ENCODE results near the gene FARP1. TPM values are rescaled to one million over a fixed set of nuclear protein-coding genes. Genes with fewer than 3 reads are reported as not detected.
A peak's percentile ranks its signal among the peaks of the same experiment; 100 is the strongest.

The FARP1 gene
- total and polyA plus RNA-seq, 2 experiments from 2014 or later, result 43.2 to 44.2 TPM

GRCh38 chr13:98390086-98390715, 247.3 kb downstream of the FARP1 start:
- Histone ChIP-seq H3K4me1 (ENCODE audit: low read depth) (no peaks in the 10 kb centered on the region), H3K9me3 (ENCODE audit: low read depth) (no peaks in the 10 kb centered on the region), H3K4me3 (no peak overlapping the region), H3K27me3 (no peaks in the 10 kb centered on the region), H3K27ac (no peak overlapping the region), H3K36me3 (peaks cover 8% of the 10 kb centered on the region)
- peak in 1 of 2 donors; percentile 76 for DNase-seq (ENCODE audit: low read depth in 1 of 2, low spot score in 1 of 2)
- no peak for TF ChIP-seq CTCF (IDR thresholded peaks at IDR 0.05; ENCODE audit: low read depth, low read length)

- TF ChIP-seq CTCF (IDR thresholded peaks at IDR 0.05; ENCODE audit: low read depth, low read length), result no peak
- Histone ChIP-seq H3K4me3 (no peak overlapping the region), H3K4me1 (ENCODE audit: low read depth) (no peaks in the 10 kb centered on the region), H3K9me3 (ENCODE audit: low read depth) (no peaks in the 10 kb centered on the region), H3K27ac (no peak overlapping the region), H3K36me3 (peaks cover 8% of the 10 kb centered on the region), H3K27me3 (no peaks in the 10 kb centered on the region)
- no peak for DNase-seq (ENCODE audit: low read depth in 1 of 2, low spot score in 1 of 2)
These were observed 251.0 kb downstream of the FARP1 start for GRCh38 chr13:98393873-98394272.

GRCh38 chr13:98394820-98395510, 252.1 kb downstream of the FARP1 start:
- TF ChIP-seq CTCF (IDR thresholded peaks at IDR 0.05; ENCODE audit: low read depth, low read length), result no peak
- Histone ChIP-seq H3K36me3 (peaks cover 3% of the 10 kb centered on the region), H3K27ac (no peak overlapping the region)

GRCh38 chr13:98396071-98396710, 253.3 kb downstream of the FARP1 start:
- TF ChIP-seq CTCF (IDR thresholded peaks at IDR 0.05; ENCODE audit: low read depth, low read length), result no peak
- Histone ChIP-seq H3K9me3 (ENCODE audit: low read depth) (no peaks in the 10 kb centered on the region), H3K27me3 (no peaks in the 10 kb centered on the region), H3K27ac (no peak overlapping the region), H3K4me1 (ENCODE audit: low read depth) (no peaks in the 10 kb centered on the region), H3K36me3 (no peaks in the 10 kb centered on the region), H3K4me3 (no peak overlapping the region)
- DNase-seq (ENCODE audit: low read depth in 1 of 2, low spot score in 1 of 2), result no peak

More at GRCh38 chr13:98394820-98395510, 252.1 kb downstream of the FARP1 start:
- DNase-seq (ENCODE audit: low read depth in 1 of 2, low spot score in 1 of 2), result no peak
- no peaks in the 10 kb centered on the region for H3K9me3 ChIP-seq (ENCODE audit: low read depth)
- H3K4me3 ChIP-seq, result no peak overlapping the region
- no peaks in the 10 kb centered on the region for H3K4me1 ChIP-seq (ENCODE audit: low read depth)
- H3K27me3 ChIP-seq, result no peaks in the 10 kb centered on the region

GRCh38 chr13:98397221-98397620, 254.3 kb downstream of the FARP1 start:
- Histone ChIP-seq H3K4me1 (ENCODE audit: low read depth) (no peaks in the 10 kb centered on the region), H3K36me3 (no peaks in the 10 kb centered on the region), H3K27me3 (no peaks in the 10 kb centered on the region), H3K4me3 (no peak overlapping the region), H3K27ac (no peak overlapping the region), H3K9me3 (ENCODE audit: low read depth) (no peaks in the 10 kb centered on the region)
- DNase-seq (ENCODE audit: low read depth in 1 of 2, low spot score in 1 of 2), result peak in 1 of 2 donors; percentile 35
- peak; percentile 21 for TF ChIP-seq CTCF (IDR thresholded peaks at IDR 0.05; ENCODE audit: low read depth, low read length)
